Fibroblast of peridontal ligament (primary cell): ENCODE data around the gene PRPF40B.

Source experiments
- DNase-seq: peaks from one replicate; pipeline ENCODE4 v3.0.0-alpha.2; 2010; ENCODE audit errors: extremely low read depth

Gene PRPF40B

DNA sequence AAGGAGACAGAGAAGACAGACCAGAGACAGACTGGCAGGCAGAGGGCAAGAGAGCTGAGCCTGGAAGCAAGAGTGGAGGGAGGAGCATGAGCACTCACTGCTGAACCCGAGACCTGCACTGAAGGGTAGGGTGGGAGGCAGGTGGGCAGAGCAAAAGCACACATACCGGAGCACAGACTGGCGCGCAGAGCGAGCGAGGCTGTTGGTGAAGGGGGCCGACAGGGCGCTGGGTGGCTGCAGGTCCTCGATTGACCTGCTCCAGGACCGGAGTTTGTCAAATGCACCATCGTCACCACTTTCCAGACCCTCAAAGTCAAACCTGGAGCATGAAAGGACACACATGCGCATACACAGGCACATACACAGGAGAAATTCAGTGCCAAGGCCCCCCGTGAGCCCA is 34.9 kb downstream of the PRPF40B start:
- DNase-seq: no peak

DNA sequence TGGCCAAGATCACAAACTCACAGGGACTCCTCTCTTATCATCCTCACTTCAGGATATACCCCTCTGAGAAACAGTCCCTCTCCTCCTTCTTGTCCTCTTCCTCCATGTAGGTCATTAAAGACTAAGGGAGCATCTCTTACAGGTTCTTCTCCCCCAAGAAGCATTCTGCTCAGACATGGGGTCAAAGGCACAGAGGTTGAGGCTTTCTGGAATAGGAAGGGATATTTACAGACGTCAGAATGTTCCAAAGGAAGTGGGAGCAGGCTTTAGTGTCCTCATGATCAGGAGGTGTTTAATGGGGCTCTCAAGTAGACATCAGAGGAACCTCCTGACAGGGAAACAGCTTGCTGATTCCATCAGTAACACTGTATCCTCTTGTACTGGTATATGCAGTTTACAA is 36.4 kb downstream of the PRPF40B start:
- DNase-seq: no peak

DNA sequence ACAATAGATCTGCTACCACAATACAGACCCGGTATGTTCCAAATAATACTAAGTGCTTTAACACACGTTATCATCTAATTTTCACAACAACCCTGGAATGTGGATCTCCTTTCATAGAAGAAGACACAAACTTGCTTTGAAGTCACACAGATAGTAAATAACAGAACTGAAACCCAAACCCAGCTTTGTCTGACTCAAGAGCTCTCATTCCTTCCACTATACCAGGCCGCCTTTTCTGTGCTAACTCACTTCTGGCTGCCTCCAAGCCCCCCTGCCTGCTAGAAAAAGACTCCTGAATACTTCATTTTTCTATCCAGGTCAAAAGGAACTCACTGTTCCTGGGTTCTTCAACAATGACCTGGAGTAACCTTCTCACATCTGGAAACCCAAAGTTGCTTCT is 37.8 kb downstream of the PRPF40B start:
- DNase-seq: no peak

DNA sequence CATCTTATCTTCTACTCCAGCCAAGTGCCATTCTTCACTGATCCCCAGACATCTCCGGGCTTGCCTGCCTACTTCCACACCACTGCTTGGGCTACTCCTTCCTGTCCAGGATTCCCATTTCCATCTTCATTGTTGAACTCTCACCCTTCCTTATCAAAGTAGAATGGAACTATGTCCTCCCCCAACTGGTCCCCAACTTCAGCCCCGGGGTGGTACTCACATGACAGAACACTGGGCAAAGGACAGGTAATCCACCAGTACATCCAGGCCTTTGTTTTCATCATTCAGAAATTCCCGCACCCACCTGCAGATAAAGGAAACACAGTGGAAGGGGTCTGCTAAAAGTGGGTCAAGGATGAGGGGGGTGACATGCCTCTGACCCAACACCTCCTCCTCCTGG is 38.4 kb downstream of the PRPF40B start:
- DNase-seq: no peak

DNA sequence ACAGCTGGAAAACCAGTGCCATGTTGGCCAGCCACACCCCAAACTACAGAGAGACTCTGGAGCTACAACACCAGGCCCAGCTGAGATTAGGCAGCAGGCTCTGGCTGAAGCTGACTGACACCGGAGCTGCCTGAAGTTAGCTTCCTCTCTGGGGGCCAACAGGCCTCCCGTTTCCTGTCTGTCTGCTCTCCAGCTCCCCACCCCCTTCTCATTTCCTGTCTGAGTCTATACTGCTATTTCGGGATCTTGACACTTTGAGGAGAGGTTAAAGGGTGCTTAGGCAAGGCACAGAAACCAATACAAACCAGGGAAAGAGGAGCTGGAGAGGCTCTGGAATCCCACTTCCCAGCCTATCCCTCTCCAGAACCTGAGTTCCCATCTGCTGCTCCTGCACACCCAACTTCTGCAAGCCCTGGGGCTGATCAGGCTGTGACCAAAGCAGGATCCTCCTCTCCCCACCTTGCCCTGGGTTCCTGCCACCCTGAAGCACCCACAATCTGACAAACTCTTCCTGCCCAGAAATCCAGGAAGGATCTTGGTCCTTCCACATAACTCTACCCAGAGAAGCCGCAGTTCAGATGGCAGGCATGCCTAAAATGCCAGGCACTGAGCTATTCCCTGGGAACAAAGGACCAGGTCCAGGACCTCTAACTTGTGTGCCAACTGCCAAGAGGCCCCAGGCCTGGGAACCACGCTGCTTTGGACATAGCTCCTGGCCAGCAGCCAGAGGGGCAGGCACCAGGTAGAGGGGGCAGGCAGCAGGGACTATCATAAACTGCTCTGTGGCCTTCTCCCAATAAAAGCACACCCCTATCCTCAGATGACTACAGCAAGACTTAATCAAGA is 39.9 kb downstream of the PRPF40B start:
- DNase-seq: peak; percentile 78

DNA sequence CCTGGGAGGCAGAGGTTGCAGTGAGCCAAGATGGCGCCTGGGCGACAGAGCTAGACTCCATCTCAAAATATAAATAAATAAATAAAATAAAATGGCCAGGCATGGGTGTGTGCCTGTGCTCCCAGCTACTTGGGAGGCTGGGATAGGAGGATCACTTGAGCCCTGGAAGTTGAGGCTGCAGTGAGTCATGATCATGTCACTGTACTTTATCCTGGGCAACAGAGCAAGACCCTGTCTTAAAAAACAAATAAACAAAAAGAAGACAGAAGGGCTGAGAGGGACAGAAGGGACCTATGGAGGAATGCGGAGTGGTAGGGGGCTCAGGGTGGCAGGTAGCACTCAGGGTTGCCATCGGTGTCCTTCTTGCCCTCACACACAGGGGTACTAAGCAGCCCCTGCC is 40.8 kb downstream of the PRPF40B start:
- no peak for DNase-seq

DNA sequence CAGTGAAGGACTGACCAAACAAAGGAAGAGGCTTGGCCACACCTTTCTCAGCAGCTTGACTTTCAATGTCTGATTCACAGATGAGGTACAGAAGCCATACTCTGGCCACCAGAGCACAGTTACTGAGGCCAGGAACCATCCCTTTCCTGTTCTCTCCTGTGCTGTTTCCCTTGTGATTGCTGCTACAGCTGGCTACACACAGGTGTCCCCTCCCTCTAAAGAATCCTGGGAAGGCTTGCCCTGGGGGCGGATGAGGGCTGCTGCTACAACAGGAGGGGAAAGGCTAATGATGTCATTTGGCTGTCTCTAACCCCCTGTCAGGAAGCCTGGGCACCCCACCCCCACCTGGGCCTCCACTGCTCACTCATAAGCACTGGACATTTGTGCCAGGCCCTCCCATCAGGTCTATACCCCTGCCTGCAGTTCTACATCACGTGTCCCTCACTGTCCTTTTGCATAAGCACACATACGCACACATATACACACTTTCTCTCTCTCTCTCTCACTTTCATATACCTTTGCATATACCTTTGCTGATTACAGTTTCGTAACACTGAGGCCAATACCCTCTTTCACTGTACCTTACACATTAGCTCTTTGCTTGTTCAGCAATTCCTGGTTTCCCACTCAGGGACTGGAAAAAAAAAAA is 41.4 kb downstream of the PRPF40B start:
- DNase-seq: no peak

DNA sequence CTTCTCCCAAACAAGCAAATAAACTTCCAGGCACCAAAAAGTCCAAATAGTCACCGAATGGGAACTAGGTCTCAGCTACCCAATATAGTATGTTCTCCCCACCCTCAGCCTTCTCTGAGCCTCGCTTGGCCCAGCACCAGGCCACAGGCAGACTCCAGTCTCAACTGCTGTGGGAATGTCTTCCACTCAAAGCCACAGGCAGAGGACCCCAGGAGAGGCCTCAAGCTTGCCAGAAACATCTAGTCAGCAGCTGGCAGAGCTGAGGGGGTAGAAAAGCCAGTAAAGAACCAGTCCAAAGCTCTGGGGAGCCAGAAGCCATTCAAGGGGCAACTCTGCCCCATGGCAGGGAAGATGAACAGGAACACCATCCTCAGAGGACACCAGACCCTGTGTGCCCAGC is 42.0 kb downstream of the PRPF40B start:
- DNase-seq: peak; percentile 62

- no peak for DNase-seq
Observed at GRCh38 chr12:49666176-49666575, 42.8 kb downstream of the PRPF40B start.

- DNase-seq: peak; percentile 45
Observed at GRCh38 chr12:49667325-49668090, 44.1 kb downstream of the PRPF40B start.

DNA sequence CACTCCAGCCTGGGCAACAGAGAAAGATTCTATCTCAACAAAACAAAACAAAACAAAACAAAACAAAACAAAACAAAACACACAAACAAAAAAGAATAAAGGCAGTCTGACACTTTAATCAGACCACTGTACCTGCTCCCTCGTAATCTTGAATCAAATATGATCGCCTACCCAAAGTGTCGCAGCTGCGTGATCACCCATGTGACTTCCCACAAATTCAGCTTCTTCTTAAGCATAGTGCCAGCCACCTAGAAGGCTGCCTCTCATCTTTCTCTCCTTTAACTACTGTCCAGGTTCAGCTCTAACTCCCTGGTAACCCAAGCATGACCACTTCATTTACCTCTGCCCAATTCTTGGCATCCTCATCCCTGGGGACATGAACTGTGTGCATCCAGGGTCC is 46.4 kb downstream of the PRPF40B start:
- no peak for DNase-seq

GRCh38 chr12:49671031-49671765 is 47.8 kb downstream of the PRPF40B start:
- no peak for DNase-seq

DNA sequence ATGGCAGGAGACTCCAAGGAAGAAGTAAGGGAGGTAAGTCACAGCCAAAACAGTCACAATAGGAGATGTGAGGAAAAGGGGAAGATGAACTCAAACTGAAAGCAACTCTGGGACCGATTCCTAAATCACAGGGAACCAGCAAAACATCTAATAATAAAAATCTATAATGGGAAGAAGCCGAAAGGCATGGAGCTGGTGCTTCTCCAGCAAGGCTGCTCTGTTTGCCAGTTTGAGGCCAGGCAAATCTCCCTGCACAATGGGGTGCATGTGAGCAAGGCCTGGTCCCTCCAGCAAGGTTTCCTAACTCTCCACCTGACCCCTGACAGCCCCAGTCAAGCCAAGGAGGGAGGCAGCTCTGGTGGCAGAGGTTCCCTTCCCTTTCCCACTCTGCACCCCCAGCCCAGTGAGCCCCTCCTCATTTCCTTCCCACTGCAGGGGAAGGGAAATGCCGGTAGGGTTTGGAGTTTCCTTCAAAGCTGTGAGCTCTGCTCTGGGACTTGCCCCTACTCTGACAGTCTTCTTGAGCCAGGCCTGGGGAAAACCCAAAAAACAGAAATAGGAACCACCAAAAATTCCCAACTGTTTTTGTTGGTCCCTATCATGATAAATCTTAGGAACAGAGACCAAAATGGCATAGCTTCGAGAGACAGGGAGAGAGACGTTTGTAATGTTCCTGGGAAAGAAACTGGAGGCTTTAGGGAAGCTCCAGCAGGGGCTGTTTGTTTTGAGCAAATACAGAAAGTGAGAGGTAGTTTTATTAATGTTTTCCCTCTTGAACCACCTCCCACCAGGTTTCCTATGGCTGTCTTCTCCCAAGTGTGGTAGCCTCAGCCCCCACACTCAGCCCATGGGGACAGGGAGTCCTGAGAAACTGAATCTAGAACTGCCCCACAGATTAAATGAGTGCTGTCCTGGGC is 49.2 kb downstream of the PRPF40B start:
- DNase-seq: no peak

GRCh38 chr12:49673446-49674317 is 50.3 kb downstream of the PRPF40B start:
- peak; percentile 94 for DNase-seq

- peak; percentile 68 for DNase-seq
Observed at GRCh38 chr12:49674318-49674981, 51.1 kb downstream of the PRPF40B start.

DNA sequence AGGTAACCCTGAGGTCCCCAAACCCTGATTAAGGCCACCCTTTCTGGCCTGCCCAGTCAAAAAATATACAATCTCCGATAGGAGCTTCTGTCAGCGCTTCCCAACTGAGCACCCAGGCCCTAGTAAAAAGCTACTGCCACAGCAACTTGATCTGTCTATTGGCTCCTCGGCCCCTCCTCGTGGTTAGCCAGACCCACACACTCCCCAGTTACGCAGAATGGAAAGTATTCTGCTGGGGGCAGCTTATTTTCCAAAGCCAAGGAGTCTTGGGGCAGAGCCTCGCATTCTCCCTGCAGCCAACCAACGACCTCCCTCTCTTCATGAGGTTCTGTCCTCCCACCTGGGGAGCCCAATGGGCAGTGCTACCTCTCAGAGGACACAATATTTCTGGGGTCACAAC is 51.8 kb downstream of the PRPF40B start:
- DNase-seq: peak; percentile 70

- DNase-seq: no peak
Observed at GRCh38 chr12:49678711-49679110, 55.4 kb downstream of the PRPF40B start.

GRCh38 chr12:49680075-49680474 is 56.7 kb downstream of the PRPF40B start:
- DNase-seq: no peak

DNA sequence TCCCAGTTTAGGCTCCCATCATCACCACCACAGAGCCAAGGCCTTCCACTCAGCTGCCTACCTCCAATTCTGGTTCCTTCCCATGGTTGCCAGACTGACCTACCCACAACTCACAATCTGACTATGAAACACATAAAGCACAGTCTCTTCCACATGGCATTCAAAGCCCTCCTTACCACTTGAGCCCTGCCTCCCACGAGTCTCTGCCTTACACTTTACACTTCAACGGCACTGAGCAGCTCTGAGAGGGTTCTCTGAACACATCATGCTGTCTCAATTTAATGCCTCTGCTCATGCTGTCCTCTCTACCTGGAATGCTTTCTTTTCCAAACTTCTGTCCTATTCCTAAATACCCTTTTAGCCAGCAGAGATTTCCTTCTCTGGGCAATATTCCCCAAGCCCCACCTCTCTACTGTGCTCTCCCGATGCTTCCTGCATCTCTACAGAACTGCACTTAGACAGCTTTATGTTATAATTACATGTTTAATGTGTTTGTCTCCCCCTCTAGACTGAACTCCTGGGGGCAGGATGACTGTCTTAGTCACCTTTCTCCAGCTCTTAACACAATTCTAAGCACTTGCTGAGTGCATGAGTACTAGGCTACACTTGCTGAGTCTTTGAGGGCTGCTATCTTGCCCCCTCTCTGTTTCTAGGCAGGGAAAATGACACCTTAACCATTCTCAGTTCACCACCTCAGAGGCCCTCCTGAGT is 60.4 kb downstream of the PRPF40B start:
- no peak for DNase-seq
